Measurements from ENCODE around the gene CYP27C1.
"Not testable (repeated sequence)": the region's sequence is repeated elsewhere in the genome, so short reads cannot be mapped to it uniquely, and the experiment has no call there.

CYP27C1 gene

DNA sequence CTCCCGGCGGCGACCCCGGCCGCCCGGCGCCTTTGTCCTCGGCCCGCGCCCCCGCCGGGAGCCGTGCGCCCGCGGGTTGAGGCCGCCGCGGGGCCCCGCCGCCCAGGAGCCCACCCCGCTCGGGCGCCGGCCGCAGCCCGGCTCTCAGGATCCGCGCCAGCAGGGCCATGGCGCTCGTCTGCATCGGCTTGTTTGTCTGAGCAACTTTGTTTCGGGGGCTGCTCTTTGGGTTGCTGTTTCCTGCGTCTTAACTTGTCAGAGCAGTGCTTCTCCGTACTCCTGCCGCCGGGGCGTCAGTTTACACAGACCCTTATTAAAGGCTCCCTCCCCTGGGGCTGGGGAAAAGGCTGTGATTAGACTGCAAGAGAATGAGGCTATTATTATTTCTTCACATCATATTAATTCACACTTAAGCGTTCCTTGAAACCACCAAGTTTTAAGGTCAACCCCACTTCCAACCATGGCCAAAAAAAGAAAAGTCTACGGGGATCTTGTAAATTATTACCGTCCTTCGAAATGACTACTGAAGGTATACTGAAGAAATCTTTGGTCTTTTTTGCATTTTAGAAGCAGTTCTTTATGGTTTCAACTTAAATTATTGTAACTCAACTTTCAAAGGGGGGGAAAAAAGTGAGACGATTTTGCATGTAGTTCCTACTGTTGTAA, at the start of gene CYP27C1:
Gene CYP27C1 (minus strand): TSS at position 198 of the 666 bp plus-strand sequence. CDS start 29 bp downstream, at position 169.
- no peak for DNase-seq

- DNase-seq, result no peak
These were observed 41.8 kb upstream of the CYP27C1 start for GRCh38 chr2:127261804-127262406.

DNA sequence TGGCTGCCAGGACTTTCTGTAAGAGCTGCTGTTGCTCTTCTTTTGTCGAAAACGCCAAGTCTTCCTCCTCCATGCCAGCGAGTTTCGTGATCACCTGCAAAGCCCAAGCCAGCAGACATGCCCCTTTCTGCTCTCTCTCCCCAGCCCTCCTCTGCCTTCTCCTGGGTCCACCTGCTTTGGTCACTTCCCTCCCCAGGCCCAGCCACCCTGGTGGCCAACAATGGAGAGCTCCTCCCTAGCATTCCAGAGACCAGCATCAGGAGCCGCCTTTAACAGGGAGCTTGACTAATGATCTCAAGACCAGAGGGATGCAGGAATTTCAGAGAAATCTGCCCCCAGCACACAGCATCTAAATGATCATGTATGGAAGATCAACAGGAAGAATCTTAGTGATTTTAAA, 39.3 kb upstream of the CYP27C1 start:
- DNase-seq, result no peak

DNA sequence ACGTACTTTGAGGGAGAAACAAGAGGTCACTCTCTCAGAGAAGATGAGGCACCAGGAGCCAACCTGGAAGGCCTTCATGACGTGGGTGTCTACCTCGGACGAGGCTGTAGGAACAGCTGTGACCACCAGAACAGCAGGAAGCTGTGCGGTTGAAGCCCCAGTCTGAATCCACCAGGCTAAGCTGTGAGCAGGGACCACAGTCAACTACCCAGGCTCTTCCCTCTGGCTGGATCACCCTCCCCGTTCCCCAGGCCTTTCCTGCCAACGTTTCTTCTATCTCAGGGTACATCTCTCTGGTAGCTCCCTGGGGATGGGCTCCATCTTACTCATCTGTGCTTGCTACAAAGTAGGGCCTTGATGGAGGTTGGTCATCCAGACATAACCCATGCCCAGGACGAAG, 36.8 kb upstream of the CYP27C1 start:
- DNase-seq, result no peak

DNA sequence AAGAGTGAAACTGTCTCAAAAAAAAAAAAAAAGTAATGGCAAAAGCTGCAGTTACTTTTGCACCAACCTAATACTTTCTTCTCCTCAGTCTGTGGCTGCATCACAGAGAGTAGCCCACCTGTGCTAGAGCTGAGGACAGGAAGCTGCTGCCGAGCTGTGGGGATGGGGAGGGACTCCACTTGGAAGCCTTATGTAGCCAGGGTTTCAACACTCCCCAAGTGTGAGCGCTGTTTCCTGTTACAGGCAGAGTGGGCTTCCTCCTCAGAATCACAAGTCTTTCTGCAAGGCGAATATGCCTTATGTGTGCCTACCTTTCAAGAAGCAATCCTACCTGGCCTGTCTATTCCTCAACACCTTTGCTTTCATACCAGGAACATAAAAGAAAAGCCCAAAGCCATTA, 36.3 kb upstream of the CYP27C1 start:
- no peak for DNase-seq

- no peak for DNase-seq
These were observed 35.6 kb upstream of the CYP27C1 start for GRCh38 chr2:127255721-127256120.

DNA sequence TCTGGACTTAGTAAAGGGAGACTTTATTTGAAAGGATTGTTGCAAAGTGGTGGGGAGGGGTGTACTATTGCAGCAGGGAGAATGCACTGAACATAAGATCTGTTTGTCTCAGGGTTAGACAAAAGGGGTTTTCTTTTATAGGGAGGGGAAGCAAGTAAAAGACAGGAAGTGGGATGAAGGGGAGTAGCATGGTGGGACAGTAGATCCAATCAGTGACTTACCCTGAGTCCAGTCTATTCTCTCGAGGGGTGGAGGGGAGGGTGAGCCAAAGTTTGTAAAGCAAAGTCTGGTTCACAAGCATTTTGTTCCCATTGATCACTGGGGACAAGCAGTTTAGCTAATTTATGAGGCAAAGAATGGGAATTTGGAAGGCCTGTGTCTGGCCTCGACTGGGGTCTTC, 35.0 kb upstream of the CYP27C1 start:
- no peak for DNase-seq

DNA sequence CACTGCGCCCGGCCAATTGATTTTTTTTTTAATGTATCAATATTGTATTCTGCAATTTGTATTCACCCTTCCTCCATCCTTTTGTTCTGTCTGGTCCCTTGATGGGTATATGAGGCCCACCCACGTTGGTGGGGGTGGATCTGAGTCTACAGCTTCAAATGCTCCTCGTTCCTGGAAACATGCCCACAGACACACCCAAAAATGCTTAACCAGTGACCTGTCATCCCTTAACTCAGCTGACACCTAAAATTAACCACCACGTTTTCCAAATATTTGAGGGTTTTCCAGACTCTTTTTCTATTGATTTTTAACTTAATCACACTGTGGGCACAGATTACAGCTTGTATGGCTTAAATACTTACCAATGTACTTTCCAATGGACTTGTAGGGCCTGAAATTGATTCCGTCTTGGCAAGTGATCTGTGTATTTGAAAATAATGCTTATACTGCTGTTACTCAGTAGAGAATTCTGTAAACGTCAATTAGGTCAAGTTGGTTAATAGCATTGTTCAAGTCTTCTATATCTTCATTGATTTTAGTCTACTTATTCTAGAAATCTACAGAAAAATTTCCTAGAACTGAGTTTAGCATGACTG, 34.4 kb upstream of the CYP27C1 start:
- DNase-seq, result no peak

DNA sequence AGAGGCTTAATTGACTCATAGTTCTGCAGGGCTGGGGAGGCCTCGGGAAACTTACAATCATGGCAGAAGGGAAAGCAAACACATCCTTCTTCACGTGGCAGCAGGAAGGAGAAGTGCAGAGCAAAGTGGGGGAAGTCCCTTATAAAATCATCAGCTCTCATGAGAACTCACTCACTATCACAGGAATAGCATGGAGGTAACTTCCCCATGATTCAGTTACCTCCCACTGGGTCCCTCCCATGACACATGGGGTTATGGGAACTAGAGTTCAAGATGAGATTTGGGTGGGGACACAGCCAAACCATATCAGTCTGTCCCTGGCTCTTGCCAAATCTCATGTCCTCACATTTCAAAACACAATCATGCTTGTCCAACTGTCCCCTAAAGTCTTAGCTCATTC, 21.1 kb upstream of the CYP27C1 start:
- peak; percentile 21 for DNase-seq

- no peak for DNase-seq
These were observed 19.3 kb upstream of the CYP27C1 start for GRCh38 chr2:127239395-127239794.

GRCh38 chr2:127237768-127238167, 17.7 kb upstream of the CYP27C1 start:
- not testable (repeated sequence) for DNase-seq

- DNase-seq, result no peak
These were observed 15.1 kb upstream of the CYP27C1 start for GRCh38 chr2:127235082-127235702.

GRCh38 chr2:127233710-127234109, 13.6 kb upstream of the CYP27C1 start:
- DNase-seq, result no peak

DNA sequence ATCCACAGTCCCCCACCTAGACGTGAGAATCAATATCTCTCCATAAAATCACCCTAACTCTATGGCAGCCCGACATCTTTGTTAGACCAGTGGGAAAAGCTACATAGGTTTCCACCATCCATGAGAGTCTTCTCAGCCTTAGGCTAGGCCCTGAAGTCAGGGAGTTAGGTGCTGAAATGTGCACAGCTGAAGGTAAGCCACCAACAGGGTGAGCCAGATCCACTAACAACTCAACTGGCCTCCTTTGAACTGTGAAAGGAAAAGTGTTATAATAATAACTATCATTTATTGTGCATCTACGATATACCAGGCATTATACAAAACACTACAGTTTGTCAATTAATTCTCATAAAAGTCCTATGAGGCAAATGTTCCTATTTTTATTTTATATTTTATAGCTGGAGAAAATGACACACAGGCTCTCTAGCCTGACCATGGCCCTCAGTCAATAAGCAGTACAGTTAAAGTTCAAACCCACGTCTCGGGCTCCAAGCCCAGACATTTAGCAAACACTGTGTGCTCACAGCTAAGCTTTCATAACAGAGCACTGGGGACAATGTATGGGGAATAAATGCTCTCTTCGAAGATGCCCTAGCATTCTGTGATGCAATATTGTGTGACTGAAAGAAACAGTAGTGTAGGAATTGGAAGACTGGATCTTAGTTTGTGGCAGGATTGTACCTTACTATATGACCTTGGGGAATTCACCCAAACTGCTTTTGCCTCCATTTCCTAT, 11.2 kb upstream of the CYP27C1 start:
- DNase-seq, result no peak

GRCh38 chr2:127229555-127229954, 9.5 kb upstream of the CYP27C1 start:
- DNase-seq, result no peak

GRCh38 chr2:127228102-127228501, 8.0 kb upstream of the CYP27C1 start:
- DNase-seq, result no peak

DNA sequence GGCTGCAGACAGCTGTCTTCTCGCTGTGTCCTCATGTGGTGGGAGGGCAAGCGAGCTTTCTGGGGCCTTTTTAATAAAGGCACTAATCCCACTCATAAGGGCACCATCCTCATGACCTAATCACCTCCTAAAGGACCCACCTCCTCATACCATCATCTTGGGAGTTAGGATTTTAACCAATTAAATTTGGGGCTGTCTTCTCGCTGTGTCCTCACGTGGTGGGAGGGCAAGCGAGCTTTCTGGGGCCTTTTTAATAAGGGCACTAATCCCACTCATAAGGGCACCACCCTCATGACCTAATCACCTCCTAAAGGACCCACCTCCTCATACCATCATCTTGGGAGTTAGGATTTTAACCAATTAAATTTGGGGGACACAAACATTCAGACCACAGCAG, 7.2 kb upstream of the CYP27C1 start:
- not testable (repeated sequence) for DNase-seq

DNA sequence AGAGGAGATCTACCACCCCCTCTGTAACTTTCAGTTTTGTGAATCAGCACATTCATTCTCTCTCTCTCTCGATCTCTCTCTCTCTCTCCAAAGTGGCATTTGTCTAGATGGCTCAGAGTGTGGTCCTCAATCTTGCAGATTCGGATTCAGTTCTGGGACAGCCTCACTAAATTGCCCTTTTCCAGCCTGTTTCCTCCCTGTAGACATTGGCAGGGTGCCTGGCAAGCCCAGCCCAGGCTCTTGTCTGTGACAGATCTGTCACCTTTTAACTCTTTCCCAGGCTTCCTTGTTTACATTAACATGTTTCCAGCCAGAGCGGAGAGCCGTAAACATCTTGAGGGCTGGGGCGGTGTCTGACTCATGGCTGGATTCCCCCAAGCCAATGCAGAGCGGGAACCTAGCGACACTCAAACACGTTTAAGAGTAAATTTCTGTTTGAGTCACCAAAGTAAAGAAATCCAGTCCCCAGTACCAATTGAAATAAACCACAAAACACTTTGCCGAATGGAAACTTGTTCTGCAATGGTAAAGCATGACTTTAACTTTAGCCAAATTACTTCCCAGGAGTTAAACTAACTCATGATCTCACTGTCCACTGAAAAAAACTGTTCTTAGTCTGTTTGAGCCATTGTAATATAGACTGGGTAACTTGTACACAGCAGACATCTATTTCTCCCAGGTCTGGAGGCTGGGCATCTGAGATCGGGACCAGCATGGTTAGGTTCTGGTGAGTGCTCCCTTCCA, 6.6 kb upstream of the CYP27C1 start:
- DNase-seq, result no peak

DNA sequence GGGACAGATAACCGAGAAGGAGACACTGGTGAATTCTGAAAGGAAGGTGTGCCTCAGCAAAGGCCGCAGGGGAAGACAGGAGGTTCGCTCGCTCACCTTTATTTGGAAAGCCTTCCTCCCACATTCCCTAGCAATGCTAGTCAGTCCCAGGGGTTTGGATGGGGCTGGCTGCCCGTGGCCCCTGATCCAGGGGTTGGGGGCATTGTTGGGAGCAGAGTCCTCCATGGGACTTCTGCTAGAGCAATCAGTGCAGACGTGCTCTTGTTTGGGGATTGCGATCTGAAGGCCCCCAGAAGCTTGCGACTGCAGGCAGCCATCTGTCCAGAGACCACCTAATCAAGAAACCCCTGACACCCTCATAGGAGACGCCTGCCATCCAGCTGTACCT, 6.0 kb upstream of the CYP27C1 start:
- DNase-seq, result no peak

- no peak for DNase-seq
These were observed 5.3 kb upstream of the CYP27C1 start for GRCh38 chr2:127225186-127225960.

GRCh38 chr2:127224135-127224534, 4.0 kb upstream of the CYP27C1 start:
- peak; percentile 6 for DNase-seq
